ENCODE results near the gene STK17A. TPM values are rescaled to one million over a fixed set of nuclear protein-coding genes. Genes with fewer than 3 reads are reported as not detected.

Gene STK17A
- polyA plus RNA-seq, 1 donor from 2014 or later, result 7.9 TPM

DNA sequence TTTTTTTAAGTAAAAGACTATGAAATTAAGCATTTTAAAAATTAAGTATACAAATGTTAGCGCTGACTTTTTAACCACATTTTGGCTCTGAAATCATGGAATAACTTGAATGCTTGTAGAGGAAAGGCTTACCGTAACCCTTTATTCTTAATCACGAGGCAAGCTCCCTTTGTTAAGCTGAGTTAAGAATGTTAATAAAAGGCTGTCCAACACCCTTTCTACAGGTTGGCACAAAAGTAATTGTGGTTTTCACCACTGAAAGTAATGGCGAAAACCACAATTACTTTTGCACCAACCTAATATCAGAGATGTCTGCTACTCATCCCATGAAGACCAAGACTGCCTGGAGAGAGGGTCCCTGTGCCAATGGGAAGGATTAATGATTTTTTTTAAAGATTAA, 70.6 kb downstream of the STK17A start:
- TF ChIP-seq EZH2 (IDR thresholded peaks at IDR 0.05; ENCODE audit: borderline replicate concordance, insufficient read depth, low read length, poor library complexity, severe bottlenecking) (no peak), POLR2AphosphoS5 (IDR thresholded peaks at IDR 0.05) (no peak), SMC3 (conservative IDR thresholded peaks at IDR 0.05; ENCODE audit: poor library complexity) (no peak), RAD21 (conservative IDR thresholded peaks at IDR 0.05) (no peak), MXI1 (conservative IDR thresholded peaks at IDR 0.05; ENCODE audit: poor library complexity, severe bottlenecking) (no peak), EP300 (conservative IDR thresholded peaks at IDR 0.05; ENCODE audit: poor library complexity, severe bottlenecking) (no peak), TAF1 (IDR thresholded peaks at IDR 0.05; ENCODE audit: low read depth) (no peak)
- TF ChIP-seq, protein P1, sequence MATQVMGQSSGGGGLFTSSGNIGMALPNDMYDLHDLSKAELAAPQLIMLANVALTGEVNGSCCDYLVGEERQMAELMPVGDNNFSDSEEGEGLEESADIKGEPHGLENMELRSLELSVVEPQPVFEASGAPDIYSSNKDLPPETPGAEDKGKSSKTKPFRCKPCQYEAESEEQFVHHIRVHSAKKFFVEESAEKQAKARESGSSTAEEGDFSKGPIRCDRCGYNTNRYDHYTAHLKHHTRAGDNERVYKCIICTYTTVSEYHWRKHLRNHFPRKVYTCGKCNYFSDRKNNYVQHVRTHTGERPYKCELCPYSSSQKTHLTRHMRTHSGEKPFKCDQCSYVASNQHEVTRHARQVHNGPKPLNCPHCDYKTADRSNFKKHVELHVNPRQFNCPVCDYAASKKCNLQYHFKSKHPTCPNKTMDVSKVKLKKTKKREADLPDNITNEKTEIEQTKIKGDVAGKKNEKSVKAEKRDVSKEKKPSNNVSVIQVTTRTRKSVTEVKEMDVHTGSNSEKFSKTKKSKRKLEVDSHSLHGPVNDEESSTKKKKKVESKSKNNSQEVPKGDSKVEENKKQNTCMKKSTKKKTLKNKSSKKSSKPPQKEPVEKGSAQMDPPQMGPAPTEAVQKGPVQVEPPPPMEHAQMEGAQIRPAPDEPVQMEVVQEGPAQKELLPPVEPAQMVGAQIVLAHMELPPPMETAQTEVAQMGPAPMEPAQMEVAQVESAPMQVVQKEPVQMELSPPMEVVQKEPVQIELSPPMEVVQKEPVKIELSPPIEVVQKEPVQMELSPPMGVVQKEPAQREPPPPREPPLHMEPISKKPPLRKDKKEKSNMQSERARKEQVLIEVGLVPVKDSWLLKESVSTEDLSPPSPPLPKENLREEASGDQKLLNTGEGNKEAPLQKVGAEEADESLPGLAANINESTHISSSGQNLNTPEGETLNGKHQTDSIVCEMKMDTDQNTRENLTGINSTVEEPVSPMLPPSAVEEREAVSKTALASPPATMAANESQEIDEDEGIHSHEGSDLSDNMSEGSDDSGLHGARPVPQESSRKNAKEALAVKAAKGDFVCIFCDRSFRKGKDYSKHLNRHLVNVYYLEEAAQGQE (IDR thresholded peaks at IDR 0.05; ENCODE audit: borderline replicate concordance), result no peak
- TF ChIP-seq, protein P2, sequence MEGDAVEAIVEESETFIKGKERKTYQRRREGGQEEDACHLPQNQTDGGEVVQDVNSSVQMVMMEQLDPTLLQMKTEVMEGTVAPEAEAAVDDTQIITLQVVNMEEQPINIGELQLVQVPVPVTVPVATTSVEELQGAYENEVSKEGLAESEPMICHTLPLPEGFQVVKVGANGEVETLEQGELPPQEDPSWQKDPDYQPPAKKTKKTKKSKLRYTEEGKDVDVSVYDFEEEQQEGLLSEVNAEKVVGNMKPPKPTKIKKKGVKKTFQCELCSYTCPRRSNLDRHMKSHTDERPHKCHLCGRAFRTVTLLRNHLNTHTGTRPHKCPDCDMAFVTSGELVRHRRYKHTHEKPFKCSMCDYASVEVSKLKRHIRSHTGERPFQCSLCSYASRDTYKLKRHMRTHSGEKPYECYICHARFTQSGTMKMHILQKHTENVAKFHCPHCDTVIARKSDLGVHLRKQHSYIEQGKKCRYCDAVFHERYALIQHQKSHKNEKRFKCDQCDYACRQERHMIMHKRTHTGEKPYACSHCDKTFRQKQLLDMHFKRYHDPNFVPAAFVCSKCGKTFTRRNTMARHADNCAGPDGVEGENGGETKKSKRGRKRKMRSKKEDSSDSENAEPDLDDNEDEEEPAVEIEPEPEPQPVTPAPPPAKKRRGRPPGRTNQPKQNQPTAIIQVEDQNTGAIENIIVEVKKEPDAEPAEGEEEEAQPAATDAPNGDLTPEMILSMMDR (IDR thresholded peaks at IDR 0.05; ENCODE audit: poor library complexity, severe bottlenecking), result no peak
- Histone ChIP-seq H3K27ac (ENCODE audit: low read length) (no peak overlapping the region), H3K79me2 (replicated peaks; ENCODE audit: insufficient read depth, low read length) (no peaks in the 10 kb centered on the region)

DNA sequence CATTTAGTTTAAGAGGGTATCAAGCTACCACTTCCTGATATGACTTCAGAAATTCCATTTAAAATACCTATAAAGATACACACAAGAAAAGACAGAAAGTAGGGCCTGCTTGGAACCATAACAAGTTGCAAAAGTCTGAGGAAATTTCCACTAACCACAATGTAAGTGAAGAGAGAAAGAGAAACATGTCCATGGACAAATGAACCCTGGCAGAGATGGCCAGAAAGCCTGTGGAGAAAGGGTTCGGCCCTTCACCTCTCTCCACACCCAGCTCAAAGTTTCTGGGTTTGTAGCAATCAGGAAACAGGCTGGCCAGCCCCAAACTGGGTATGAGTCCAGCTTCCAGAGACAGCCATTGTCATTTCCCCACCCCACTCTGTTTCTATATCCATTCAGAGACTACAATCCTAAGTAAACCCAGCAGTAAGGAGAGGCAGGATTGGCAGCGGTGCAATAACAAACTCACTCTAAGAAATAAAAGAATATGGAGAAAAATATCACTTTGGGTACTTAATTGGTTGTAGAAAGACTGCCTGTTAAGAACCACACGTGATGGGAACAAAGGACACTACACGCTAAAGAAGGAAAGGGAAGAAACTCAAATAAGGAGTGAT, 71.1 kb downstream of the STK17A start:
- Histone ChIP-seq H3K4me2 (ENCODE audit: low read length) (no peak overlapping the region), H3K36me3 (ENCODE audit: insufficient read depth, low read length) (no peaks in the 10 kb centered on the region), H3K79me2 (replicated peaks; ENCODE audit: insufficient read depth, low read length) (no peaks in the 10 kb centered on the region), H3K9ac (ENCODE audit: low read length) (no peak overlapping the region), H4K20me1 (ENCODE audit: insufficient read depth) (no peaks in the 10 kb centered on the region), H3K27ac (ENCODE audit: low read length) (no peak overlapping the region), H2AFZ (ENCODE audit: low read depth, low read length) (no peak overlapping the region), H3F3A (ENCODE audit: insufficient read depth, low read length, poor library complexity, severe bottlenecking) (no peaks in the 10 kb centered on the region), H3K9me3 (ENCODE audit: low read length) (no peaks in the 10 kb centered on the region), H3K4me3 (ENCODE audit: low read length) (no peak overlapping the region), H3K9me2 (ENCODE audit: insufficient read depth, low read length) (no peaks in the 10 kb centered on the region), H3K27me3 (ENCODE audit: insufficient read depth, low read depth, low read length) (no peaks in the 10 kb centered on the region)
- TF ChIP-seq EZH2 (IDR thresholded peaks at IDR 0.05; ENCODE audit: borderline replicate concordance, insufficient read depth, low read length, poor library complexity, severe bottlenecking), result no peak
- TF ChIP-seq, protein P2 (IDR thresholded peaks at IDR 0.05; ENCODE audit: poor library complexity, severe bottlenecking), result no peak
- TF ChIP-seq POLR2AphosphoS5 (IDR thresholded peaks at IDR 0.05), result no peak
- no peak for TF ChIP-seq EP300 (conservative IDR thresholded peaks at IDR 0.05; ENCODE audit: poor library complexity, severe bottlenecking)
- TF ChIP-seq SMC3 (conservative IDR thresholded peaks at IDR 0.05; ENCODE audit: poor library complexity), result no peak
- no peak for TF ChIP-seq TAF1 (IDR thresholded peaks at IDR 0.05; ENCODE audit: low read depth)
- TF ChIP-seq, protein P1 (IDR thresholded peaks at IDR 0.05; ENCODE audit: borderline replicate concordance), result no peak
- TF ChIP-seq MXI1 (conservative IDR thresholded peaks at IDR 0.05; ENCODE audit: poor library complexity, severe bottlenecking), result no peak
- no peak for TF ChIP-seq RAD21 (conservative IDR thresholded peaks at IDR 0.05)

More for the DNA sequence above, 70.6 kb downstream of the STK17A start:
- H2AFZ ChIP-seq (ENCODE audit: low read depth, low read length), result no peak overlapping the region
- no peaks in the 10 kb centered on the region for H3K27me3 ChIP-seq (ENCODE audit: insufficient read depth, low read depth, low read length)
- no peak overlapping the region for H3K4me2 ChIP-seq (ENCODE audit: low read length)
- no peaks in the 10 kb centered on the region for H3F3A ChIP-seq (ENCODE audit: insufficient read depth, low read length, poor library complexity, severe bottlenecking)
- H3K9ac ChIP-seq (ENCODE audit: low read length), result no peak overlapping the region
- H3K9me3 ChIP-seq (ENCODE audit: low read length), result no peaks in the 10 kb centered on the region
- H3K4me3 ChIP-seq (ENCODE audit: low read length), result no peak overlapping the region
- no peaks in the 10 kb centered on the region for H3K9me2 ChIP-seq (ENCODE audit: insufficient read depth, low read length)
- H4K20me1 ChIP-seq (ENCODE audit: insufficient read depth), result no peaks in the 10 kb centered on the region
- no peaks in the 10 kb centered on the region for H3K36me3 ChIP-seq (ENCODE audit: insufficient read depth, low read length)
